GM19395 (cell line): ENCODE results near the gene SPATA19.

Experiments
- ATAC-seq: cut with Tn5 transposase; IDR thresholded peaks from one replicate; pipeline ENCODE4 v1.9.1; 2021; ENCODE audit warnings: mild to moderate bottlenecking, moderate library complexity; ENCODE audit not compliant: unreplicated experiment

Gene SPATA19

DNA sequence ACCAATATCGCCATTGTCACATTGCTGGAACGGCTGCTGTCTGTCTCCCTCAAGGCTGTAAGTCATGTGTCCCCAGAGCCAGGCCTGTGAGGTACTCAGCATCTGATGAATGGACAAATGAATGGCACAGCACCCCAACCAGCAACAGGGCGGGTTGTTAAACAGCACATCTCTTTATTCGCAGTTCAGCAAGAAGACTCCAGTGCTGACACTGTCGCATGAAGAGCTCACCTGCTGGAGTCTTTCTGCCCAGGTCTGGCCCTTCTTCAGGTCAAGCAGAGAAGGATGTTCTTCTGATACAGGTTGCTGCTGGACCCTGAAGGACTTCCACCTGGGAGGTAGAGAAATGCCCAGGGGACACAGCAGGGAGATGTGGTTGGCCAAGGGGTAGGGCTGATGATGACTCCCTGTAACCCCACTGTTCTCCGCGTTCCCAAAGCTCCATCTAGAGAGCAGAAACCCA, 4.8 kb downstream of the SPATA19 start:
- ATAC-seq: no peak

DNA sequence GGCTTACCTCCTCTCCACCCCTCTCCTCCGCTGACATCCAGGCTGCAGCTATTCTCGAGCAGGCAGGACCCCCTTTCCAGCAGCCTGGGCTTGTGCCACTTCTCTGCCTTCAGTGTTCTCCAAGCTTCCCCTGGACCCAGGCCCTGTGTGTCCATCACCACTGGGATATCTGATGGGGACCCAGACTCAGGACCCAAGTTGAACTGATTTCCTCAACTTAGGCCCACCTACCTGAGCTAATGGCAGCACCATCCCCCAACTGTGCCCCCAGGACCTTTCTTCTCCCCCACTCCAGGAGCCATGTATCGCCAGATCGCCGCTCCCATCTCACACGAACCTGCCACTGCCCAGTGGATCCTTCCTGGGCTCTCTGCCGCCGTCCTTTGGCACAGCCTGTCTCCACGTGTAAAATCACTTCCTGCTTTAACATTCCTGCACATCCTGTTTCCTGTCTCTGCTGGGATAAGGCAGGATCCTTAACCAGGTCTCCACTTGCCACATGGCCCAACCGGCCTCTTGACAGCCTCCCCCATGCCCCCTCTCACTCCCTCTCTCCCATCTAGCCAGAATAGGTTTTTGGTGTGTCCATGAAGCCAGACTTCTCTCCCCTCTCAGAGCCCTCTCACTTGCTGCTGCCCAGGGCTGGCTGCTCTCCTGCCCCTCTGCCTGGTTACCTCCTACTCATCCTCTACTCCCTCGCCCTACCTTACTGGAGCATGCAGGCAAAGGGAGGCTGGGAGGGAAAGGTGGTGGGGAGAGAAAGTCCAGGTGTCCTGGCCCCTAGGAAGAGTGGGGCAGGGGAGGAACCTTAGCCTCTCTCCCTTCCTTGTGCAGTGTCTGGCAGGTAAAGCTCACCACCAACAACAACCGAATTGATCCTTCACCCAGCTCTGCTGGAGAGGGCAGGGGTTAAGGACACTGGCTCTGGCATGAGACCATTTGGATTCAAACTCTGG, 9.4 kb downstream of the SPATA19 start:
- no peak for ATAC-seq

GRCh38 chr11:133834682-133835592, 10.4 kb downstream of the SPATA19 start:
- peak; percentile 96 for ATAC-seq

DNA sequence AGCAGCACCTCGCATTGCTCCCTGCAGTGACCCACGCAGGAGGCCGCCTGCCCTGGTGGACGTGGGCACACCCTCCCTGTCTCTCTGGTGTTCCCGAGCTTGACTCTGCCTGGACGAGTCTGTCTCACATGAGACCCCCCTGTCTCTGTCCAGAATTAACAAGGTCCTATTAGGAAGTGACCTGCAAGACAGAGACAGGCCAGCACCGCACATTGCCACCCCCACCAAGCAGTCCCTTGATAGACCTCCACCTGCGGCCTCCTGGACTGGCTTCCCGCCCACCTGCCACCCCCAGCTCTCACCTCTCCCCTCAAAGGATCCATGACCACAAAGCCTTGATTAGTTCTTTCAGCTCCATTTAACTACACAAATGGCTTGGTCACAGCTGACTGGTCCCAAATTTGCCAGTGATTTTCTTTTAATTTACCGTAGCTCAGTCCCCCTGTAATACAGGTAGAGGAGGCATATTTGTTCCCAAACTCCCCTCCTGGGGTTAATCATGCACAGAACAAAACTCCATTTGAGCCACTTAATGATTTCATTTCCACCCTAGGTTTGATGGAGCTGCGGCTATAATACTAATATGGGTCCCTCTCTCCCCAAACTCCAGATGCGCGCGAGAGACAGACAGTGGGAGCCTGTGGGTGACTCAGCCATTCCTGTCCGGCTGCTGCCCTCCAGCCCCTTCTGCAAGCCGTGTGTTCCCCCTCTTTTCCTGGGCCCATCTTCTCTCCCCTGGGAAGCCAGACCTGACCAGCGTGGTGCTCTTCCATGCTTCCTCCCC, 11.2 kb downstream of the SPATA19 start:
- ATAC-seq: no peak

- no peak for ATAC-seq
Measured at GRCh38 chr11:133832991-133833897, 12.1 kb downstream of the SPATA19 start.

DNA sequence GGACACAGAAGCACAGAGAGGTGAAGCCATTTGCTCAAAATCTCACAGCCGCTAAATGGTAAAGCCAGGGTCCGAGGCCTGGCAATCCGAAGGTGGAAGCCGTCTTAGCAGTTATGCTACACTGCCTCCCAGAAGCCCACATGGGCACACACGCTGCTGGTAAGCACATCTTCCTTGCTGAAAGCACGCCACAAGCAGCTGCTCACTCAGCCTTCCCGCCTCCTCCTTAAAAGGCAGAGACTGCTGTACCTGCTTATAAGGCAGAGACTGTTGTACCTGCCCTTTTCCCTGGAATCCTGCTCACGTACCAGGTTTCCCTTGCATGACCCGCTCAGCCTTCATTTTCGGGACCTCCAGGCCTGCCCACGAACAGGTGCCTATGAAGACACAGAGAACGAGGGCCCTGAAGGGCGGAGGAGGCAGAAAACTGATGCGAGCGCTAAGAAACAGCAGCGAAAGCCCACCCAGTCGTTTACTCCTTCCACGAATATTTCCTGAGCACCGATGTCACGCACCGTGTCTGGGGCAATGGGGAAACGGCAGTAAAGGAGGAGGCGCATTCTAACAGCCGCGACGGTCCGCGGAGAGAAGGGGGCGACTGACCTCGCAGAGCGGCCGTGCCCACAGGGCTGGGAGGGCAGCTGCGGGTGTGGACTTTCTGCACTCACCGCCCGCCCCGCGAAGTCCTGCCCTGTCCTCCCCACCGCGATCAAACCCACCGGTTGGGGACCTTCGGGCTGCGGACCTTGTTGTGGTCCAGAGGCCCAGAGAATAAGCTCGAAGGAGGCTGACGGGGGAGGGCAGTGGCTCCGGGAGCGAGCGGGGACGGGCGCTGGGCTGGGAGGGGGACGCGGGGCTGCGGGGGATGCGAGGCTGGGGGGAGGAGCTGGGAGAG, 13.0 kb downstream of the SPATA19 start:
- no peak for ATAC-seq

GRCh38 chr11:133830931-133831907, 14.1 kb downstream of the SPATA19 start:
- no peak for ATAC-seq

DNA sequence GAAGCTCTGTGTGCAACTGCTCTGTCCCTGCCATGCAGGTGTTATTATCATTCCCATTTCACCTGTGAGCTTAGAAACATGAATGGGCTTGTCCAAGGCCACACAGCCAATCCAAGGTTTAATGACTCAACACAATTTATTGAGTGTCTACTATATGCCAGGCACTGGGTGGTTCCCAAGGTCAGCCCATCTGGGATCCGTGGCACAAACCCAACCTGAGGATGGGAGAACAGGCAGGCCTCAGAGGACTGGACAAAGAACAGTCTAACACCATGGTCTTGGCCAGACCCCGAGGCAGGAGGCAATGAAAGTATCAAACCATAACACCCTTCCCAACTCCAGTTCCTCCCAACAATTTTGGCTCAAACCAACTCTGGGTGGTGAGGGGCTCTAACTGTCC, 15.7 kb downstream of the SPATA19 start:
- no peak for ATAC-seq

DNA sequence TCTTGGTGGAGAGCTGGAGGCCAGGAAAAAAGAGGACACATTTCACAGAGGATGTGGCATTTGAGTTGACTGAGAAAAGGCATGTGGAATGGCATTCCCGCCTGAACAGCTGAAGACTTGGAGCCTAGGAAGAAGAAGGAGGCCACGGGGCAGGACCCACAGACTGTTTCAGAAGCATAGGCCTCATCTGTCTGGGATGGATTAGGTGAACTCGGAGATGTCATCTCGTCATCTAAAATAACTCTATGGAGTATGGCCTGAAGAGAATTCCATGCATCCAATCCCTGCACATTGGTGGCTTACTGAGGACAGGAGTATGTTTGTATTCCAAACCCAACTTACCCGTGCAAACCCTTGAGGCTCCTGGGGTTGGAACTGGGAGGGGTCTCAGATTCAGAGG, 16.4 kb downstream of the SPATA19 start:
- no peak for ATAC-seq

DNA sequence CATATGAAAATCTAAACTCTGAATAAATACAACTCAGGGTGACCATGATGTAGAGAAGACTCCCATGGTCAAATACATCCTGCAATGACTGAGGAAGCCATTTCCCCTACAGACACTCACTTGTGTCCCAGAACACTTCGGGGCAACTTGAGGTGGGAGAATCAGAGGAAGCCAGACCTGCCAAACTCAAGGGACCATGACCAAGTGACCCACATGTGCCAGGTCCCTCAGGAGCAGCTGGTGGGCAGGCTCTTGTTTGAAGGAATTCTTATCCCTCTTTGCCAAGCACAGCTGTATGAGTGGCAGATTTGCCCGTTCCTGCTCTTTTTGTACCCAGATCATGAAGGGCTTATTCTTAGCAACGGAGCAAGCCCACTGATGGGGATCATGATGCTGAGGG, 17.8 kb downstream of the SPATA19 start:
- no peak for ATAC-seq

- ATAC-seq: no peak
Measured at GRCh38 chr11:133826866-133827265, 18.4 kb downstream of the SPATA19 start.

DNA sequence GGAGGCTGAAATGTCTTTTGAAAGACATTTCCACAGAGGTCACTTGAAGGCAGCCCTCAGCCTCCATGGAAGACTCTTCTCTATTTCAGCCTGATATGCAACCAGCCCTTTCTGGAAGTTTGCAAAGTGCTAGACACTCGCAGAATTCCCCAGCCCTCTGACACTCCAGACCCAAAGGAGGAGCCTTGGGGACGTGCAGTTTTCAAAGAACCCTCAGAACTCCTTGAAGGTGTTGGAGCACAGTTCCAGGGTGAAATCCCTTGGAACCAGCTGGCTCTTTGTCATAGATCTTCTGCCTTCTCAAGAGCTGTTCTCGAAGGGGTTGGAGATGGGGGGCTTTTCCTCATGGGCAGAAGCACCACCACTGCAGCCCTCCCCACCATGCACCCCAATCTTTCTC, 19.6 kb downstream of the SPATA19 start:
- ATAC-seq: no peak

GRCh38 chr11:133825156-133825555, 20.2 kb downstream of the SPATA19 start:
- no peak for ATAC-seq

DNA sequence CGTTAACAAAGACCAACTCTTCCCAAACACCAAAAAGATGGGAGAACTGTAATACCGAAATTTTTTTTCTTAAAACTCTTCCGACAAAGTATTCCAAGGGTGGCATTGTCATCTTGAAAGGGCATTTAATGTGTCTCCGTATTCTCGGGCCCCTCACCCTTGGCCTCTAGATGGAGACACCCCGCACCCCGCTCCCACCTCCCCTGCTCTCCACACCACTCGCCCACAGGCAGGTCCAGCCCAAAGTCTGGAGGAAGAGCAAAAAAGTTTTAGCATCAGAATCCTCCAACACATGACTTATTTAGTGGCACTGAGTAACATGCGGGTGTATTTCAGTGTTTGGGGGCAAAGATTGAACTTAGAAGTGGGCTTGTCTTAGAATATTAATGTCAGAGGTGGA, 20.7 kb downstream of the SPATA19 start:
- no peak for ATAC-seq

DNA sequence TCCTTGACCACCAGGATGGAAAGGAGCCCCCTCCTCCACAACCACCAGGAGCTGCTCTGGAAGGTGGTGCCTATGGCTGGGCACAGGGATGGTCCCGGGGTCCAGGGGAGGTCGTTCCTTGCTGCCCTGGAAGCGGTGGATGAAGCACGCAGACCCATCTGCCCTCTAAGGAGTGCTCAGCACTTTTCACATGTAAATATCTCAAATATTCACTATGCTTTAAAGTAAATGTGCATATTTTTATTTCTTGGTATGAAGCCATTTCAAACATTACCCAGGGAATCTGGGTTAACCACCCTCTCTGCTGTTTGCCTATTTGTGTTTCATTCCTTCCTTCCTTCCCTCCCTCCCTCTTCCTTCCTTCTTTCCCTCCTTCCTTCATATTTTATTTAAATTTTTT, 21.7 kb downstream of the SPATA19 start:
- no peak for ATAC-seq

DNA sequence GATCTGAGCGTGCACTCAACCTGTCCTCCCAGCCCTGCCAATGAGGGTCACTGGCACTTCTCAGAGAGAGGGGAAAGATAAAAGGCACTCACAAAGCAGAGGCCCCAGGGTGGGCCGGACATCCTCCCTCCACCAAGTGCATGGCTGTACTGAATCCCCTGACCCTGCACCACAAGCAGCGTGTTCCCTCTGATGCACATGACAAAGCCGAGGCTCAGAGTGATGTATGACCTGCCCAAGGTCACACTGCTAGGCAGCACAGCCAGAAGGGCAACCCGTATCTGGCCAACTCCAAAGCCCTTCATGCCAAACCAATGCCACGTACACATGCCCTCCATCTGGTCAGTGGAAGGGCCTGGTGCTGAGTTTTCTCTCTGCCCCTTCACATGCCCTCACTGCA, 22.1 kb downstream of the SPATA19 start:
- ATAC-seq: no peak

- peak; percentile 90 for ATAC-seq
Measured at GRCh38 chr11:133821776-133822175, 23.5 kb downstream of the SPATA19 start.
